H9 (cell line): Measurements from ENCODE around the gene AGPAT1. TPM values are rescaled to one million over a fixed set of nuclear protein-coding genes. Genes with fewer than 3 reads are reported as not detected.

Experiments used
- DNase-seq: peaks from one replicate; pipeline ENCODE4 v3.0.0-alpha.2; 2017
- H2AFZ ChIP-seq: one replicate; pipeline ENCODE4 v1.6.1; 2013; ENCODE audit warnings: mild to moderate bottlenecking, low read length, control low read depth, moderate library complexity
- H2AK5ac ChIP-seq: 2 replicates; pipeline ENCODE4 v1.6.1; 2013; ENCODE audit warnings: low read length, control low read depth, mixed read lengths; ENCODE audit not compliant: insufficient read length
- H2BK120ac ChIP-seq: one replicate; pipeline ENCODE4 v1.6.1; 2013; ENCODE audit warnings: low read depth, mild to moderate bottlenecking, low read length, control low read depth, inconsistent platforms; ENCODE audit not compliant: poor library complexity, severe bottlenecking
- H2BK12ac ChIP-seq: 2 replicates; pipeline ENCODE4 v1.6.1; 2013; ENCODE audit warnings: low read length, control low read depth, mixed read lengths, low read depth; ENCODE audit not compliant: insufficient read length
- H2BK15ac ChIP-seq: 2 replicates; pipeline ENCODE4 v1.6.1; 2013; ENCODE audit warnings: low read depth, low read length, control low read depth
- H2BK20ac ChIP-seq: one replicate; pipeline ENCODE4 v1.6.1; 2013; ENCODE audit warnings: low read depth, mild to moderate bottlenecking, low read length, control low read depth, inconsistent platforms; ENCODE audit not compliant: poor library complexity, severe bottlenecking
- H2BK5ac ChIP-seq: 2 replicates; pipeline ENCODE4 v1.6.1; 2013; ENCODE audit warnings: low read length, control low read depth, mixed read lengths; ENCODE audit not compliant: insufficient read length
- H3K14ac ChIP-seq: 2 replicates; pipeline ENCODE4 v1.6.1; 2013; ENCODE audit warnings: low read length, control low read depth; ENCODE audit not compliant: insufficient read depth
- H3K18ac ChIP-seq: 2 replicates; pipeline ENCODE4 v1.6.1; 2013; ENCODE audit warnings: low read depth, mild to moderate bottlenecking, mixed read lengths, low read length, control low read depth; ENCODE audit not compliant: insufficient read length
- H3K23ac ChIP-seq: 2 replicates; pipeline ENCODE4 v1.6.1; 2013; ENCODE audit warnings: low read length, control low read depth, mixed read lengths, low read depth; ENCODE audit not compliant: insufficient read length
- H3K23me2 ChIP-seq: 2 replicates; pipeline ENCODE4 v1.6.1; 2013; ENCODE audit warnings: low read depth, mild to moderate bottlenecking, mixed read lengths, low read length, control low read depth; ENCODE audit not compliant: insufficient read length, poor library complexity, severe bottlenecking
- H3K27ac ChIP-seq: 2 replicates; pipeline ENCODE4 v1.5.1; 2013; ENCODE audit warnings: low read length, control low read depth, mixed read lengths, low read depth; ENCODE audit not compliant: insufficient read length
- H3K27me3 ChIP-seq: 2 replicates; pipeline ENCODE4 v1.6.1; 2013; ENCODE audit warnings: low read length, control low read depth, inconsistent platforms; ENCODE audit not compliant: insufficient read depth
- H3K4ac ChIP-seq: 2 replicates; pipeline ENCODE4 v1.6.1; 2013; ENCODE audit warnings: low read depth, mild to moderate bottlenecking, control low read depth, inconsistent platforms, low read length, moderate library complexity
- H3K4me1 ChIP-seq: 2 replicates; pipeline ENCODE4 v1.6.1; 2013; ENCODE audit warnings: low read length, control low read depth, inconsistent platforms; ENCODE audit not compliant: insufficient read depth
- H3K4me2 ChIP-seq: 2 replicates; pipeline ENCODE4 v1.6.1; 2013; ENCODE audit warnings: low read length, control low read depth, mixed read lengths; ENCODE audit not compliant: insufficient read length, insufficient read depth
- H3K56ac ChIP-seq: 2 replicates; pipeline ENCODE4 v1.6.1; 2013; ENCODE audit warnings: low read depth, mild to moderate bottlenecking, mixed read lengths, low read length, control low read depth; ENCODE audit not compliant: insufficient read length
- H3K79me1 ChIP-seq: 2 replicates; pipeline ENCODE4 v1.6.1; 2013; ENCODE audit warnings: low read depth, mild to moderate bottlenecking, moderate library complexity, low read length, control low read depth, inconsistent platforms; ENCODE audit not compliant: insufficient read depth, poor library complexity, severe bottlenecking
- H3K79me2 ChIP-seq: 2 replicates; pipeline ENCODE4 v1.6.1; 2013; ENCODE audit warnings: low read length, control low read depth, inconsistent platforms; ENCODE audit not compliant: insufficient read depth
- H3K9ac ChIP-seq: 2 replicates; pipeline ENCODE4 v1.6.1; 2013; ENCODE audit warnings: low read length, control low read depth, mixed read lengths; ENCODE audit not compliant: insufficient read length; ENCODE audit errors: extremely low read depth
- H3K9me3 ChIP-seq: one replicate; pipeline ENCODE4 v1.6.1; 2013; ENCODE audit warnings: low read depth, low read length, inconsistent platforms; ENCODE audit not compliant: control insufficient read depth
- H3T11ph ChIP-seq: one replicate; pipeline ENCODE4 v1.6.1; 2013; ENCODE audit warnings: mild to moderate bottlenecking, low read length, control low read depth, inconsistent platforms
- H4K20me1 ChIP-seq: one replicate; pipeline ENCODE4 v1.6.1; 2013; ENCODE audit not compliant: control insufficient read depth, insufficient read length, insufficient read depth
- H4K5ac ChIP-seq: 2 replicates; pipeline ENCODE4 v1.6.1; 2013; ENCODE audit warnings: low read depth, mild to moderate bottlenecking, mixed read lengths, low read length, control low read depth; ENCODE audit not compliant: insufficient read length
- H4K8ac ChIP-seq: replicated peaks from 2 replicates; pipeline ENCODE4 v1.6.1; 2013; ENCODE audit warnings: low read length, control low read depth, mixed read lengths, low read depth; ENCODE audit not compliant: insufficient read length
- H4K91ac ChIP-seq: 2 replicates; pipeline ENCODE4 v1.6.1; 2013; ENCODE audit warnings: low read depth, mild to moderate bottlenecking, moderate library complexity, mixed read lengths, low read length, control low read depth; ENCODE audit not compliant: insufficient read length
- H3K27ac Mint-ChIP-seq, 3 experiments: 2 replicates in 2 of 3; 3 replicates in 1 of 3; pipeline ENCODE4 v1.8.0; 2020 to 2021; ENCODE audit warnings: mixed read lengths in 3 of 3, mild to moderate bottlenecking in 1 of 3, moderate library complexity in 1 of 3
- H3K27me3 Mint-ChIP-seq: 2 replicates; pipeline ENCODE4 v1.8.0; 2021; ENCODE audit warnings: low read depth, mild to moderate bottlenecking, moderate library complexity, mixed read lengths
- H3K36me3 Mint-ChIP-seq, 3 experiments: 2 replicates in 2 of 3; 3 replicates in 1 of 3; pipeline ENCODE4 v1.8.0; 2020 to 2021; ENCODE audit warnings: low read depth in 3 of 3, mixed read lengths in 3 of 3; ENCODE audit not compliant: insufficient read depth in 1 of 3
- H3K4me1 Mint-ChIP-seq, 2 experiments: 2 replicates each; pipeline ENCODE4 v1.8.0; 2020; ENCODE audit warnings: mixed read lengths in 2 of 2
- H3K4me3 Mint-ChIP-seq, 2 experiments: 2 replicates in 1 of 2; 3 replicates in 1 of 2; pipeline ENCODE4 v1.8.0; 2020 to 2021; ENCODE audit warnings: mild to moderate bottlenecking in 2 of 2, mixed read lengths in 2 of 2, moderate library complexity in 1 of 2
- H3K9me3 Mint-ChIP-seq, 2 experiments: 2 replicates in 1 of 2; 3 replicates in 1 of 2; pipeline ENCODE4 v1.8.0; 2020; ENCODE audit warnings: mild to moderate bottlenecking in 2 of 2, mixed read lengths in 2 of 2, moderate library complexity in 1 of 2
- CTCF ChIP-seq: fragments of 200-600 bp; sonication (generic); conservative IDR thresholded peaks from 3 replicates; pipeline ENCODE4 v1.8.0; 2021; ENCODE audit warnings: antibody characterized with exemption, mild to moderate bottlenecking
- WGBS: extraction: QIAGEN DNeasy Blood & Tissue Kit; methylation state at CpG from one replicate; pipeline ENCODE4 v1.1.7; 2013; ENCODE audit warnings: missing lambda C conversion rate, low lambda C conversion rate, mixed read lengths; ENCODE audit not compliant: insufficient read length; ENCODE audit errors: extremely low coverage; 5-methylcytosine and 5-hydroxymethylcytosine counted together
- total RNA-seq: library from RNA; stranded (reverse); gene quantifications from 2 replicates; pipeline ENCODE4 v1.2.1, GENCODE V29; 2021

Gene AGPAT1
- total RNA-seq, 1 experiment from 2014 or later: 89.5 TPM

- H3K9me3 ChIP-seq: no peaks in the 10 kb centered on the region
- no peaks in the 10 kb centered on the region; the same call in 1 of the 2 replicates for H3K4me1 ChIP-seq
- no peaks in the 10 kb centered on the region for H3K27me3 ChIP-seq
- no peak overlapping the region for H3K4ac ChIP-seq
- no peaks in the 10 kb centered on the region for H4K20me1 ChIP-seq
- peaks cover 4% of the 10 kb centered on the region for H3K23me2 ChIP-seq
- no peak overlapping the region for H3T11ph ChIP-seq
- no peak overlapping the region for H4K8ac ChIP-seq
- Mint-ChIP-seq H3K9me3 (no peaks in the 10 kb centered on the region), H3K27ac (no peak overlapping the region), H3K4me3 (no peak overlapping the region), H3K27me3 (peaks cover 3% of the 10 kb centered on the region), H3K36me3 (no peaks in the 10 kb centered on the region), H3K4me1 (peaks cover 6 to 11% of the 10 kb centered on the region in 2 experiments)
- H2BK12ac ChIP-seq: no peak overlapping the region
- no peak overlapping the region for H4K91ac ChIP-seq
- H3K27ac ChIP-seq: no peak overlapping the region
- no peak overlapping the region for H4K5ac ChIP-seq
- H2AK5ac ChIP-seq: no peak overlapping the region
- no peak overlapping the region for H3K23ac ChIP-seq
- no peak for TF ChIP-seq CTCF
- no peak overlapping the region for H2BK15ac ChIP-seq
- no peak overlapping the region for H2AFZ ChIP-seq
- H2BK5ac ChIP-seq: no peak overlapping the region
- no peak overlapping the region for H3K4me2 ChIP-seq
- H3K79me1 ChIP-seq: no peaks in the 10 kb centered on the region
- no peak overlapping the region for H2BK20ac ChIP-seq
- H3K14ac ChIP-seq: no peak overlapping the region
- no peak overlapping the region for H2BK120ac ChIP-seq
- no CpG with 5 or more reads among the region's 13 CpGs for WGBS
- H3K56ac ChIP-seq: no peak overlapping the region
- H3K9ac ChIP-seq: no peak overlapping the region
- H3K79me2 ChIP-seq: no peaks in the 10 kb centered on the region
- H3K18ac ChIP-seq: no peak overlapping the region
- DNase-seq: no peak
These were observed 25.0 kb upstream of the AGPAT1 start for GRCh38 chr6:32200711-32201475.
